ENCODE measurements around the gene ZNF71.

The ZNF71 gene

DNA sequence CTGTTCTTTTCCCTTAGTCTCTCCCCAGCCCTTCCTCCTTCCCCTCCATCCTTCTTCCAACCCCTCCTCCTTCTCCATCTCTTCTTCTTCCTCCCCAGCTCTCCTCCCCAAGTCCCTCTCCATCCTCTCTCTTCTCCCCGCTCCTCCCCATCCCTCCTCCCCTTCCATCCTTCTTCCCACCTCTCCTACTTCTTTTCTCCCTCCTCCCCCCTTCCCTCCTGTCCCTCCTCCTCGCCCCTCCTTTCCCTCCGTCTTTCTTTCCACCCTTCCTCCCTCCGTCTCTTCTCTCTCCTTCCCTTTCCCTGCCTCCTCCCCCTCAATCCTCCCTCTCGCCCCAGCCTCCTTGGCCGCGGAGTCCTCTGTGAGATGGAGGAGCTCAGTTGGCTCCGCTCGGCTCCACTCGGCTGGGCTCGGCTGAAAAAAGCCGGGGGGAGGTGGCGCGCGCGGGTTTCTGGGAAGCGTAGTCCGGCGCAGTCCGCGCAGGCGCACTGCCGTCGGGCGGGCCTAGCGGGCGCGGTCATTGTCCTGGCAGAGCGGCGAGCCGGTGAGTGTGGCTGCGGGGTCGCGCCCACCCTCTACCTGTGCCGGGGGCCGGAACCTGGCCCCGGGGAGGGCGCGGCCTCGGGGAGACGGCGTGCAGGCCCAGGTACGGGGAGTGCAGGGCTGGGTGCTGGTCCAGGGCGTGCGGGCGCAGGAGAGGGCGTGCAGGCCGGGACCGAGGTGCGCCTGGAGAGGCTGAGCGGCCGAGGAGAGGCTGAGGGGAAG, at the start of gene ZNF71:
ZNF71 (plus strand) TSS at position 520 of the 765 bp plus-strand sequence. CDS start 6,257 bp downstream, outside the sequence.
- peak; percentile 34 for DNase-seq (ENCODE audit: low read depth)

- DNase-seq (ENCODE audit: low read depth), result no peak
These were observed 47.6 kb upstream of the ZNF71 start for GRCh38 chr19:56547535-56547934.

- no peak for DNase-seq (ENCODE audit: low read depth)
These were observed 40.7 kb upstream of the ZNF71 start for GRCh38 chr19:56554272-56554869.

DNA sequence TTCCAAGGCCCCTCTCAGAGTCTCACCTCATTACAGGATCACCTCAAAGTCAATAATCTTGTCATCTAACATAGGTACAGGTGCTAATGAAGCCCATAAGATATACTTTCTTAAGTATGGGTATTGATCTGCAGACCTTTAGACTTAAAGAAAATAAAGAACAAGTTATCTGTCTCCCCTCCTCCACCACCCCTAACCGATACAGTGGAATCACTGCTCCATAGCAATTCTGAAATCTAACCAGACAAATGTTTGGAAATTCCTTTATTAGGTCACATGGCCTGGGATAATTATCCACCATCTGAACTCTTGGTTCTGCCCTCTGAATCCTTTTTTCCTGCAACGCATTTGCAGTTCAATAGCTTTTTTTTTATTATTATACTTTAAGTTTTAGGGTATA, 32.3 kb upstream of the ZNF71 start:
- no peak for DNase-seq (ENCODE audit: low read depth)

DNA sequence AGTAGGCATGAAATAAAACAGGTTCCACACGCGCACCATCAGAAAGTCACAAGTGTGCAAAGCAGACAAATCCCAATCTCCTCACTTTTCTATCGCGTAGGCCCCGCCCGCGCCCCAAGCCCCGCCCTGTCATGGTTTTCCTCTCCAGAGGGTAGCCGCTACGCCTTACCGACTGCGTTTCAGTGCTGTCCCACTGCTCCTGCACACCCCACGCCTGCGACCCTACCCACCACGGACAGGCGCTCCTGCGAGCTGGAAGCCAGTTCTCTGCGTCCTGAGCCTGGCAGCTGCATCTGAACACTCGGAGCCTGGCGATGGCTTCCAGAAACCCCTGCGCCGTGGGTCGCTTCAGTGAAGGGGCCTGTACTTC, 28.2 kb upstream of the ZNF71 start:
- DNase-seq (ENCODE audit: low read depth), result peak; percentile 0

DNA sequence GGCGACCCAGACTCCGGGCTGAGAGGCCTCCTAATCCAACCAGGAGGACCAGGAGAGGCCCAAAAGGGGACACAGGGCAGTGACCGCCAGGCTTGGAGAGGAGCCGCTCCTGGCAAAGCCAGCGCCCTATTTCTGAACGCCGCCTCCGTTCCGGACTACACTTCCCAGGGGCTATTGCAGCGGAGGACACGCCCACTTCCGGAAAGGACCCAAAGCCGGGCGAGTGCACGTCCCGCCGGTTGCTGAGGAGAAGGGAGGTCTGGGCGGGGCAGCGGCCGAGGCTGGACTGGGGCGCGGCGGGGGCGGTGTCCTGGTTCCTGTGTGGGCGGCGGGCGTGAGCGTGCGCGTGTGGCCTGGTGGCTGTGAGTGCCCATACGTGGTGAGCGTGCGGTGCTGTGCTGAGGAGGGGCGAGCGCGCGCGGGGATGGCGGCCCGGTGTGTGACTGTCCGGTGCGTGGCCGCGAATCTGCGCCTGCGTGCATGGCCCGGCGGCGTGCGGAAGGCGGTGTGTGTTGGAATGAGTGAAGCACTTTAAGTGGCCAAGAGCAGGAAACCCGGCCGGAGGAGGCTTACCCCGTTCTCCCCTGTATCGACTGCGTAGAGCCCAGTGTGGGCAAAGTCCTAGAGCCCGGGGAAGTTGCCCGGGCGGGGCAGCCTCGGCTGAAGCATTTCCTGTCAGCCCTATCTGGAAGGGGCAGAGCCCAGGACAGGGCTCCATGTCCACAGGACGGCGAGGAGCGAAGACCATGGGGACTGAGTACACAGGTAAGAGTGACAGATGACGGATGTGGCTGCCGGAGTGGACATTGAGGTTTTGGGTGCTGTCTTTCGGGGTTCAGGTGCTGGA, 27.6 kb upstream of the ZNF71 start, which contains the start of gene ZNF470:
ZNF470 (plus strand) TSS at position 195 of the 847 bp plus-strand sequence. CDS start 2,844 bp downstream, outside the sequence.
- DNase-seq (ENCODE audit: low read depth), result peak; percentile 55

GRCh38 chr19:56572589-56572988, 22.5 kb upstream of the ZNF71 start:
- DNase-seq (ENCODE audit: low read depth), result no peak

DNA sequence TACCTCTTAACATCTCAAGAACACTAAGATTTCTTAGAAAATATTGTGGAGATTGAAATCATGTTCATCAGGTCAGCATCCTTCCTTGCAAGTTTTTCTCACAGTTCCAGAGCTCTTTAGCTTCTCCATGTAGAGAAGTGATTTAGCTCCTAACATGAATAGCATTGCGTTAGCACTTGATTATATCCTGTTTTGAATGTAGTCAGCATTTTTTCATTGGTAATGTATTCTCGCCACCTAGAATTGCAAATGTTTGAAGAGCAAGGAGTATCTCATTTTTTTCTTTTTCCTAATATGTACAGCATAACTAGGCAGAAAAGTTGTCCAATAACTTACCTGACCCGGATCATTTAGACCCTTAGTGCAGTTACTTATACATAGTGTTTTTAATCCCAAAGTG, 21.2 kb upstream of the ZNF71 start:
- DNase-seq (ENCODE audit: low read depth), result no peak

DNA sequence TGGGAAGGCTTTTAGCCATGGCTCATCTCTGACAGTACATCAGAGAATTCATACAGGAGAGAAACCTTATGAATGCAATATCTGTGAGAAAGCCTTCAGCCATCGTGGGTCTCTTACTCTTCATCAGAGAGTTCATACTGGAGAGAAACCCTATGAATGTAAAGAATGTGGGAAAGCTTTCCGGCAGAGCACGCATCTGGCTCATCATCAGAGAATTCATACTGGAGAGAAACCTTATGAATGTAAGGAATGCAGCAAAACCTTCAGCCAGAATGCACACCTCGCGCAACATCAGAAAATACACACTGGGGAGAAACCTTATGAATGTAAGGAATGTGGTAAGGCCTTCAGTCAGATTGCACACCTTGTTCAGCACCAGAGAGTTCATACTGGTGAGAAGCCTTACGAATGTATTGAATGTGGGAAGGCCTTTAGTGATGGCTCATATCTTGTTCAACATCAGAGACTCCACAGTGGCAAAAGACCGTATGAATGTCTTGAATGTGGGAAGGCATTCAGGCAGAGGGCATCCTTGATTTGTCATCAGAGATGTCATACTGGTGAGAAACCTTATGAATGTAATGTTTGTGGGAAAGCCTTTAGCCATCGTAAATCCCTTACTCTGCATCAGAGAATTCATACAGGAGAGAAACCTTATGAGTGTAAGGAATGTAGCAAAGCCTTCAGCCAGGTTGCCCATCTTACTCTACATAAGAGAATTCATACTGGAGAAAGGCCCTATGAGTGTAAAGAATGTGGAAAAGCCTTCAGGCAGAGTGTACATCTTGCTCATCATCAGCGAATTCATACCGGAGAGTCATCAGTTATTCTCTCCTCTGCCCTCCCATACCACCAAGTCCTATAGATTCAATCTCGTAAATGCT, 17.1 kb upstream of the ZNF71 start:
- DNase-seq (ENCODE audit: low read depth), result no peak

GRCh38 chr19:56594446-56594782, 688 bp upstream of the ZNF71 start:
- no peak for DNase-seq (ENCODE audit: low read depth)

GRCh38 chr19:56595548-56595899, 422 bp downstream of the ZNF71 start:
- DNase-seq (ENCODE audit: low read depth), result no peak

DNA sequence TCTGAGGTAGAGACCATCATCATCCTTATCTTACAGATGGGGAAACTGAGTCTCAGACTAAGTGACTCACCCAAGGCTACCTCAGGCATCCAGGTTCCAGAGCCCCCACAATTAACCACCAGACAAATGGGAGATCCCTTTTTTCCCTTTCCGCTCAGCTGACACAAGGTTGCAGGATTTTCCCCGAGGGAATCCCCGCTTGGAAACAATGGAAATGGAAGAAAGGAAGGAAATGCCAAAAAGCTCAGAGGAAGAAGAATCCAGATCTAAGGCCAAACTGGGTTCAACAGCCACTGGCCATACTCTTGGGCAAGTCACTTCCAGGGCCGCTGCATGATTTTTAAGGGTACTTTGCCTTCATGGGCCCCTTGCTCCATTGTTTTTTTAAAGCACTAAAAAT, 1.6 kb downstream of the ZNF71 start:
- DNase-seq (ENCODE audit: low read depth), result no peak

DNA sequence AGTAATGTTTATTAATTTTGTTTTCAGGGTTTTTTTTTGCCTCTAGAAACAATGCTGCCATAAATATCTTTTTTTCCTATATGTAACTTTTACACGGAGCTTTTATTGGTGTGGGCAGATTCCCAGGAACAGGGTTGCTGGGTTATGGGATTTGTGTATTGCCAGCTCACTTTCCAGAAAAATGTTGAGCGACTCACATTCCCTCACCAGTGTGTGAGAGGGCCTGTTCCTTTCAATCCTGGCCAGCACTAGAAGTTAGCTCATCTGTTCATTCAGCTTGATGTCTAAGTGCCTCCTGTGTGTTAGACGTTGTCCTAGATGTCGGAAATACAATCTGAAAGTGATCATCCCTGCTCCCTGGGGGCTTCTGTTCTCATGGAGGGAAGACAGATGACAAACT, 2.6 kb downstream of the ZNF71 start:
- DNase-seq (ENCODE audit: low read depth), result no peak

DNA sequence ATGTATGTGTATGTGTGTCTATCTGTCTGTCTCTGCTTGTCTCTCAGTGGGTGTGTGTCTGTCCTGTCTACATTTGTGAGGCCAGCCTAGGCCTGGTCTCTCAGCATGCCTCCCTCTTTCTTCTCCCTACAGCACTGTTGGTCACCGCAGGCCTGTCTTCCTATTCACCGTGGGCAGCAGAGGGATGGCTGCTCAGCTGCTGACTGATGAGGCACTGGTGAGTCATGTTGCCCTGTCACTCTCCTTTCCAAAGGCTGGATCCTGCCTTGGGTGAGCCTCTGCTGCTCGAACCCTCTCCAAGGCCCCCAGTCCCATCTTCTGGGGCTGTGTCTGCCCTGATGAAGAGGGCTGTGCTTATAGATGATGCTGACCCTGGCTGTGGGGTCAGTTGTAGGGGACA, 6.3 kb downstream of the ZNF71 start:
- peak; percentile 14 for DNase-seq (ENCODE audit: low read depth)

DNA sequence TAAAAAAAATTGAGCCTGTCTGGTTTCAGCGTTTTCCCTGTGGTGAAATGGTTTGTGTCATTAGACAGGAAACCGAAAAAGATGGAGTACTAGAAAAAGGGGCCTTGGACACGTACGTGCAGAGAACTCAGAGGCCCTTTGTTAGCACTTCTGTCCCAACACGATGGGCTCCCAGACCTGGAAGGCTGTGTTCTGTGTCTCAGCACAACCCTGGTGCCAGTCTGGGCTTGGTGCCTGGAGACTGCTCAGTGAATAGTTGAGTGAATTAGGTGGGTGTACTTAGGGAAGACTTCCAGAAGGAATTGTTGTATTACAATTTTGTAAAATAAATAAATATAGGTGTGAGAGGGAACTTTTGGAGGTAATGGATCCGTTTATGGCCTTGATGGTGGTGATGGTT, 8.7 kb downstream of the ZNF71 start:
- no peak for DNase-seq (ENCODE audit: low read depth)

- DNase-seq (ENCODE audit: low read depth), result no peak
These were observed 13.3 kb downstream of the ZNF71 start for GRCh38 chr19:56608274-56608964.

DNA sequence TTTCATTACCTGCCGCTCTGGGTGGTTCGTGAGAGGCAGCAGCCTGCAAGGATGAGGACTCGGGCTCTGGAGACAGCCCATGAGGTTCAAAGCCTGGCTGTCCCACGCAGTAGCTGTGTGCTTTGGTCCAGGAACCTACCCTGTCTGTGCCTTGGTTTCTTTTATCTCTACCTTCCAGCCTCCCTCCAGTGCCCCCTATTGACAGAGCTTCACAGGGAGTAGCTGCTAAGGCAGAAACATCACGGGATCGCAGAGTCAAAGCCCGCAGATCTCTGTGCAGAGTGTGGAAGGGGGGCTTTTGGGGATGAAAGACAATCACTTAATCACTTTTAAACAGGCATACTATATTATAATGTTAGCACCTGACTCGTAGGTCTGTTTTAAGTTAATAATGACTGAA, 16.2 kb downstream of the ZNF71 start:
- DNase-seq (ENCODE audit: low read depth), result no peak

- DNase-seq (ENCODE audit: low read depth), result no peak
These were observed 17.6 kb downstream of the ZNF71 start for GRCh38 chr19:56612737-56613136.

DNA sequence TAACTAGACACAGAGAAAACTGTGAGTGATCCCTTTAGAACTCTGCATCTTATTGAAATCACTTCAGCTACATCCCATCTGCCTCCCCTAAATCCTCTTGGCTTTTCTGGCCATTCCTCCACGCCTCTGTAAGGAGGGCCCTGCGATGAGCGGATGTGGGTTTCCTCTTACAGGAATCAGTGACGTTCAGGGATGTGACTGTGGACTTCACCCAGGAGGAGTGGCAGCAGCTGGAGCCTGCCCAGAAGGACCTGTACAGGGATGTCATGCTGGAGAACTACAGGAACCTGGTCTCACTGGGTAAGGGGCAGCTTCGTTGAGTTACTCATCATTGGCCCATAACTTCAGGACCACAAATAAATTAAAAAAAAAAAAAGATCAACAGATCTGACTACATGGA, 18.5 kb downstream of the ZNF71 start:
- DNase-seq (ENCODE audit: low read depth), result no peak

DNA sequence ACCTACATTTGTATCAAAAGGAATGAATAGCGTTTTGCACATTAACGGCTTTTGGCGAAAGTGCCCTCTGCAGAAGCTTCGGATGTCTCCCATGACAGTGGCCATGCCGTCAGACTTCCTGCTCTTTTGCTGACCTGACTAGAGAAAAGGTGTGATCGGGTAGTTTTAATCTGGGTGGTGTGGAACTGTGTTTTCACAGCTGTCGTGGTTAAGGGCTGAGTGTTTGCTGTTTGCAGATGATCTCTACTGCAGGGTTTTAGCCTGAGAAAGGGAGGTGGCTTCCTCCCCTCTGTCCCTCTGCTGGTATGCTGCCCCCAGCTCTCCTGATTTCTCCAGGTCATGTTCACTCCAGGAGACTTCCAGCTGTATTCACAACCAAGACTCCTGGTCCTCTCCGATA, 22.4 kb downstream of the ZNF71 start:
- DNase-seq (ENCODE audit: low read depth), result no peak

GRCh38 chr19:56619121-56619520, 24.0 kb downstream of the ZNF71 start:
- DNase-seq (ENCODE audit: low read depth), result no peak

Measured in non-pigmented ciliary epithelial cell (primary cell).